Activated T-helper 1 cell treated with anti-CD3 and anti-CD28 coated beads, Interleukin-12 subunit alpha, Interleukin-12 subunit beta, Interleukin-2, Interleukin-4 antibody, amounts not matched to agents 30 ng/mL and 10 ng/mL and 1 ng/mL, durations not matched to agents 14 hours and 24 hours and 36 hours (primary cell): Measurements from ENCODE around the gene DDX17. TPM values are rescaled to one million over a fixed set of nuclear protein-coding genes. Genes with fewer than 3 reads are reported as not detected.
"Not testable (repeated sequence)": the region's sequence is repeated elsewhere in the genome, so short reads cannot be mapped to it uniquely, and the experiment has no call there.

Experiments
- DNase-seq: peaks from one replicate; pipeline ENCODE4 v3.0.0; 2021; ENCODE audit warnings: low spot score
- H3K27ac Mint-ChIP-seq: one replicate; pipeline ENCODE4 v1.8.0; 2021; ENCODE audit warnings: mild to moderate bottlenecking, mixed read lengths
- H3K27me3 Mint-ChIP-seq: one replicate; pipeline ENCODE4 v1.8.0; 2022; ENCODE audit warnings: mild to moderate bottlenecking, moderate library complexity, mixed read lengths; ENCODE audit not compliant: insufficient read depth
- H3K36me3 Mint-ChIP-seq: one replicate; pipeline ENCODE4 v1.8.0; 2021; ENCODE audit warnings: low read depth, mixed read lengths
- H3K4me1 Mint-ChIP-seq: one replicate; pipeline ENCODE4 v1.8.0; 2021; ENCODE audit warnings: low read depth, mixed read lengths
- H3K4me3 Mint-ChIP-seq: one replicate; pipeline ENCODE4 v1.8.0; 2021; ENCODE audit warnings: mild to moderate bottlenecking, moderate library complexity, mixed read lengths
- H3K9me3 Mint-ChIP-seq: one replicate; pipeline ENCODE4 v1.8.0; 2021; ENCODE audit warnings: mixed read lengths
- intact Hi-C: fragments of 100-400 bp; cut with micrococcal nuclease; formaldehyde crosslinking; loops from one replicate; pipeline ENCODE4 v1.15.1; 2024
- total RNA-seq: library from RNA; stranded (reverse); gene quantifications from 2 replicates; pipeline ENCODE4 v1.2.3, GENCODE V29; 2022

DDX17 gene
- total RNA-seq, 1 donor from 2014 or later = 358 TPM

- no peaks in the 10 kb centered on the region for H3K27me3 Mint-ChIP-seq
- DNase-seq = no peak
- peak overlapping the region; percentile 41 for H3K27ac Mint-ChIP-seq
Measured at GRCh38 chr22:38487946-38488345, 18.2 kb downstream of the DDX17 start.

GRCh38 chr22:38485783-38486182 is 20.3 kb downstream of the DDX17 start:
- H3K27me3 Mint-ChIP-seq = no peaks in the 10 kb centered on the region
- H3K27ac Mint-ChIP-seq = no peak overlapping the region
- H3K9me3 Mint-ChIP-seq = no peaks in the 10 kb centered on the region
- H3K4me3 Mint-ChIP-seq = no peak overlapping the region
- intact Hi-C loops = no loop called here
- no peak for DNase-seq
- peaks cover 53% of the 10 kb centered on the region for H3K4me1 Mint-ChIP-seq
- peaks cover 76% of the 10 kb centered on the region for H3K36me3 Mint-ChIP-seq

More at GRCh38 chr22:38487946-38488345, 18.2 kb downstream of the DDX17 start:
- Mint-ChIP-seq H3K9me3 (no peaks in the 10 kb centered on the region), H3K36me3 (peaks cover 76% of the 10 kb centered on the region), H3K4me3 (no peak overlapping the region), H3K4me1 (peaks cover 54% of the 10 kb centered on the region)
- intact Hi-C loops = no loop called here

GRCh38 chr22:38484244-38484643 is 21.9 kb downstream of the DDX17 start:
- no peaks in the 10 kb centered on the region for H3K9me3 Mint-ChIP-seq
- DNase-seq = no peak
- intact Hi-C loops = no loop called here
- H3K27ac Mint-ChIP-seq = peak overlapping the region; percentile 68
- H3K27me3 Mint-ChIP-seq = no peaks in the 10 kb centered on the region
- peaks cover 38% of the 10 kb centered on the region for H3K4me1 Mint-ChIP-seq
- H3K36me3 Mint-ChIP-seq = peaks cover 65% of the 10 kb centered on the region
- H3K4me3 Mint-ChIP-seq = no peak overlapping the region

- no peaks in the 10 kb centered on the region for H3K27me3 Mint-ChIP-seq
- H3K9me3 Mint-ChIP-seq = no peaks in the 10 kb centered on the region
- no peak for DNase-seq
- intact Hi-C loops = no loop called here
- H3K4me1 Mint-ChIP-seq = peaks cover 25% of the 10 kb centered on the region
- H3K4me3 Mint-ChIP-seq = no peak overlapping the region
- peak overlapping the region; percentile 2 for H3K27ac Mint-ChIP-seq
- H3K36me3 Mint-ChIP-seq = peaks cover 55% of the 10 kb centered on the region
Measured at GRCh38 chr22:38482662-38483308, 23.3 kb downstream of the DDX17 start.

- peaks cover 52% of the 10 kb centered on the region for H3K36me3 Mint-ChIP-seq
- H3K4me1 Mint-ChIP-seq = peaks cover 23% of the 10 kb centered on the region
Measured at GRCh38 chr22:38481871-38482332, 24.2 kb downstream of the DDX17 start.

GRCh38 chr22:38481162-38481870 is 24.8 kb downstream of the DDX17 start:
- intact Hi-C loops = no loop called here
- no peak for DNase-seq
- Mint-ChIP-seq H3K27ac (peak overlapping the region; percentile 3), H3K4me3 (no peak overlapping the region), H3K9me3 (no peaks in the 10 kb centered on the region), H3K4me1 (peaks cover 17% of the 10 kb centered on the region), H3K27me3 (no peaks in the 10 kb centered on the region), H3K36me3 (peaks cover 46% of the 10 kb centered on the region)

More at GRCh38 chr22:38481871-38482332, 24.2 kb downstream of the DDX17 start:
- no peak for DNase-seq
- no peak overlapping the region for H3K4me3 Mint-ChIP-seq
- no peaks in the 10 kb centered on the region for H3K9me3 Mint-ChIP-seq
- no peaks in the 10 kb centered on the region for H3K27me3 Mint-ChIP-seq
- H3K27ac Mint-ChIP-seq = no peak overlapping the region
- intact Hi-C loops = no loop called here

- Mint-ChIP-seq H3K36me3 (peaks cover 31% of the 10 kb centered on the region), H3K27me3 (no peaks in the 10 kb centered on the region), H3K4me3 (no peak overlapping the region), H3K4me1 (peaks cover 9% of the 10 kb centered on the region), H3K27ac (no peak overlapping the region), H3K9me3 (no peaks in the 10 kb centered on the region)
- intact Hi-C loops = no loop called here
- no peak for DNase-seq
Measured at GRCh38 chr22:38479096-38479837, 26.8 kb downstream of the DDX17 start.

- Mint-ChIP-seq H3K36me3 (peaks cover 15% of the 10 kb centered on the region), H3K4me1 (no peaks in the 10 kb centered on the region), H3K4me3 (no peak overlapping the region), H3K27me3 (no peaks in the 10 kb centered on the region), H3K27ac (no peak overlapping the region), H3K9me3 (no peaks in the 10 kb centered on the region)
- intact Hi-C loops = no loop called here
- DNase-seq = no peak
Measured at GRCh38 chr22:38477585-38477984, 28.5 kb downstream of the DDX17 start.

- no peak for DNase-seq
- H3K4me3 Mint-ChIP-seq = no peak overlapping the region
- no peaks in the 10 kb centered on the region for H3K9me3 Mint-ChIP-seq
- peaks cover 2% of the 10 kb centered on the region for H3K27me3 Mint-ChIP-seq
- no peaks in the 10 kb centered on the region for H3K36me3 Mint-ChIP-seq
- intact Hi-C loops = no loop called here
- no peaks in the 10 kb centered on the region for H3K4me1 Mint-ChIP-seq
- no peak overlapping the region for H3K27ac Mint-ChIP-seq
Measured at GRCh38 chr22:38474003-38474607, 32.0 kb downstream of the DDX17 start.

GRCh38 chr22:38471237-38471636 is 34.9 kb downstream of the DDX17 start:
- Mint-ChIP-seq H3K27ac (no peak overlapping the region), H3K4me3 (no peak overlapping the region), H3K27me3 (peaks cover 14% of the 10 kb centered on the region), H3K9me3 (no peaks in the 10 kb centered on the region), H3K36me3 (no peaks in the 10 kb centered on the region), H3K4me1 (peaks cover 8% of the 10 kb centered on the region)
- intact Hi-C loops = no loop called here
- DNase-seq = no peak

GRCh38 chr22:38470179-38470578 is 35.9 kb downstream of the DDX17 start:
- H3K27ac Mint-ChIP-seq, DNase-seq, H3K4me1 Mint-ChIP-seq, intact Hi-C loops, H3K36me3 Mint-ChIP-seq, H3K4me3 Mint-ChIP-seq, H3K9me3 Mint-ChIP-seq: not testable (repeated sequence)
- H3K27me3 Mint-ChIP-seq = peaks cover 22% of the 10 kb centered on the region

- no peaks in the 10 kb centered on the region for H3K36me3 Mint-ChIP-seq
- peaks cover 8% of the 10 kb centered on the region for H3K4me1 Mint-ChIP-seq
- peaks cover 27% of the 10 kb centered on the region for H3K27me3 Mint-ChIP-seq
- H3K4me3 Mint-ChIP-seq = no peak overlapping the region
- intact Hi-C loops = loop anchor here (2.0 kb wide), 1 partner anchor 37 kb away; the partner anchor contains the start of gene DDX17
- H3K27ac Mint-ChIP-seq = no peak overlapping the region
- no peak for DNase-seq
- H3K9me3 Mint-ChIP-seq = no peaks in the 10 kb centered on the region
Measured at GRCh38 chr22:38469306-38469781, 36.8 kb downstream of the DDX17 start.
